AG20443 (cell line): ENCODE data around the gene METTL9.
"Not testable (repeated sequence)": the region's sequence is repeated elsewhere in the genome, so short reads cannot be mapped to it uniquely, and the experiment has no call there.

Experiments
- DNase-seq: peaks from one replicate; pipeline ENCODE4 v3.0.0; 2012; ENCODE audit warnings: low spot score, mixed read lengths

Gene METTL9

GRCh38 chr16:21574372-21574771 is 25.0 kb upstream of the METTL9 start:
- no peak for DNase-seq

- DNase-seq, result not testable (repeated sequence)
These were observed 23.1 kb upstream of the METTL9 start for GRCh38 chr16:21576323-21576722.

- not testable (repeated sequence) for DNase-seq
These were observed 21.9 kb upstream of the METTL9 start for GRCh38 chr16:21577487-21577886.

GRCh38 chr16:21578311-21578710 is 21.1 kb upstream of the METTL9 start:
- DNase-seq, result not testable (repeated sequence)

GRCh38 chr16:21580131-21580530 is 19.2 kb upstream of the METTL9 start:
- DNase-seq, result not testable (repeated sequence)

- no peak for DNase-seq
These were observed 18.6 kb upstream of the METTL9 start for GRCh38 chr16:21580807-21581206.

- no peak for DNase-seq
These were observed 14.6 kb upstream of the METTL9 start for GRCh38 chr16:21584817-21585216.

- not testable (repeated sequence) for DNase-seq
These were observed 10.8 kb upstream of the METTL9 start for GRCh38 chr16:21588593-21588992.

- DNase-seq, result no peak
These were observed 9.8 kb upstream of the METTL9 start for GRCh38 chr16:21589551-21589950.

- peak; percentile 22 for DNase-seq
These were observed 9.1 kb upstream of the METTL9 start for GRCh38 chr16:21590287-21590686.

GRCh38 chr16:21590796-21591195 is 8.6 kb upstream of the METTL9 start:
- no peak for DNase-seq

GRCh38 chr16:21592191-21592590 is 7.2 kb upstream of the METTL9 start:
- DNase-seq, result no peak

GRCh38 chr16:21593530-21594289 is 5.7 kb upstream of the METTL9 start:
- DNase-seq, result no peak

GRCh38 chr16:21597561-21598030 is 1.8 kb upstream of the METTL9 start:
- DNase-seq, result no peak

GRCh38 chr16:21598206-21598605 is 1.2 kb upstream of the METTL9 start:
- no peak for DNase-seq

- DNase-seq, result peak; percentile 28
These were observed 666 bp upstream of the METTL9 start for GRCh38 chr16:21598701-21599121.

- peak; percentile 23 for DNase-seq
These were observed 825 bp downstream of the METTL9 start for GRCh38 chr16:21600031-21600773.

- no peak for DNase-seq
These were observed 3.4 kb downstream of the METTL9 start for GRCh38 chr16:21602785-21603184.

- peak; percentile 17 for DNase-seq
These were observed 4.6 kb downstream of the METTL9 start for GRCh38 chr16:21603928-21604327.

GRCh38 chr16:21605848-21606247 is 6.5 kb downstream of the METTL9 start:
- not testable (repeated sequence) for DNase-seq

GRCh38 chr16:21608639-21609328 is 9.4 kb downstream of the METTL9 start:
- no peak for DNase-seq

- DNase-seq, result no peak
These were observed 10.7 kb downstream of the METTL9 start for GRCh38 chr16:21610006-21610544.
